H54 (cell line): ENCODE results near the gene SCN3A.
A peak's percentile ranks its signal among the peaks of the same experiment; 100 is the strongest.

Experiments used
- DNase-seq: peaks from one replicate; pipeline ENCODE4 v3.0.0; 2011; ENCODE audit warnings: low spot score, mixed read lengths; ENCODE audit not compliant: insufficient read length
- FAIRE-seq: peaks from 3 replicates; lab custom pipeline; 2011; peaks lifted over from hg19 to GRCh38; lab: Jason Lieb, UNC
- POLR2A ChIP-seq: IDR thresholded peaks from 2 replicates; pipeline ENCODE4 v1.6.1; 2011; ENCODE audit warnings: low read depth, mild to moderate bottlenecking, low read length

SCN3A gene

DNA sequence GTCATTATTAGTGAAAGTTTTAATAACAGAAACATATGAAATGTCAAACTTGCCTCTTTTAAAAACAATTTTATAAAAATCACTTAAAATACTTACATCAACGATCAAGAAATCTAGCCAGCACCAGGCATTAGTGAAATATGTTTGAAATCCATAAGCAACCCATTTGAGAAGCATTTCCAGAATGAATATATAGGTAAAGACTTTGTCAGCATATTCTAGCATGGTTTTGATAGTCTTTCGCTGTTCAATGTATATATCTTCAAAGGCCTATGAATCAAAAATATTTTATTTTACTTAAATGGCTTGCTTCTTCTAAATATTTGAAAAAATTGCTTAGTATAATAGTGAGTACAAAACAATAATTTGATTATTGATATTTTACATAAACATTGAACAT, 91.1 kb downstream of the SCN3A start:
- FAIRE-seq (no peak), DNase-seq (no peak)
- TF ChIP-seq POLR2A, result no peak

DNA sequence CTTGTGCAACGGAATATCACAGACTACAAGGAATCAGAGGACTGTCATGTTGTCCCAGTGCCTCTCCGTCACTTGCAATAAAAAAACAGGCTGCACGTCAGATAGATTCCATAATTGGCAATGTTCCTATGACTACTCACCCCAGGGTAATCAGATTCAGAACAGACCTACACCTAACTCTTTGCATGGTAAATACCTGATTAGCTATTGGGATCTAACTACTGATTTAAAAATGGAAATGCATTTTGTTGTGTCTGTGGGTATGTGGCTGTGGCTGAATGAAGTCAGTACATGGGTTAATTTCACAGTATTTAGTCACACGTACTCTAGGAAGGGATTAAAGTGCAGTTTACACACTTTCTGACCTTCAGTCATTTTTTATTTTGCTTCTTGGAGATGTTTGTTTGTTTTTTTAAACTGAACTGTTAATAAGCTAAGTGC, 91.7 kb downstream of the SCN3A start:
- DNase-seq, result no peak
- FAIRE-seq, result no peak
- TF ChIP-seq POLR2A, result no peak

DNA sequence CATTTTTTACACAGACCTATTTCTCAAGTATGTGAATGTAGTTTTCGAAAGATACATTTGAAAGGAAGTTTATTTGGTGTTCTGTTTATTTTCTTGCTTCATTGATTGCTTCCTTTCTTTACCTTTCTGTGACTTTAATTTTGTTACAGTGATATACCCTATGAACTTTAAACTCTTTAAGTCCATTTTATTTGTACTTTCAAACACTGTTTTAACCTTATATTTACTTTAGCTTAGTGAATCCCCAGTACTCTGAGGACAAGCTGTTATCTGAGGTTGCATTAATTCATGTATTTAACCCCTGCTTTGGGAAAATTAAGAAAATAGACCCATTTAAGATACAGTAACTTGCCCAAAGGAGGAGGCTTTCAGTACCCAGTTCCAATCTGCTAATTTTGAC, 93.5 kb downstream of the SCN3A start:
- DNase-seq (no peak), FAIRE-seq (no peak)
- TF ChIP-seq POLR2A, result no peak

DNA sequence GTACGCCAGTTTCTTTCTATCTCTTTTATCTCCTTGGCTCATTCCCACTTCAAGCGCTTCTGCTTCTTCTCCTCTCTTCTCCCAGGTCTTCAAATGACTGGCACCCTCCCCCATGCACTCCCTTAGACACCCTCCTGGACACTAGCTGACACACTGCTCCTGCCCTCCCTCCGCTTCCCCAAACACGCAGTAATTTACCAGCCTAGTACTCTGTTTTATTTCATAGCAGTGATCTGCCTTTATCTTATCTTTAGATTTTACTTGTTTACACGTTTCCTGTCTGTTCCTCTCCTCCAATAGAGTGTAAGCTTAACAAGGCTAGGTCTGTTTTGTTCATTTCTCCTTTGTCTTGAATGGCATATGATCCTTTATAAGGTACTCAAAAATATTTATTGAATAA, 93.9 kb downstream of the SCN3A start:
- no peak for FAIRE-seq

DNA sequence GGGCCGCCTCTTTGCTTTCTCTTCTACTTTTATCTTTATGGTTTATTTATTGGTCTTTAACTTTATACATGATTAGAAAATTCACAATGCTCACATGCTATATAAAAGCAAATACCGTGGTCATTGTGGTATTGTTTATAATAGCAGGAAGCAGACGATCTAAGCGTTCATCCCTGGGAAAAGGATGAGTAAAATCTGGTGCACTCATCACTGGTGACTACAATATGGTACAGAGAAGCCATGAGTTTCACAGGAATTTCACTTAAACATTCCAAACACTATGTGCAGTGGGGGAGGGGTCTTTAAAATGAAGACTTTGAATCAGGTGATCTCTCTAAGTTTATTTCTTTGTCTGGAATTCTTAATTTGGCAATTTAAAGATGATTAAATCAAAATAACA, 97.9 kb downstream of the SCN3A start:
- no peak for FAIRE-seq
- DNase-seq, result peak; percentile 1
- no peak for TF ChIP-seq POLR2A

More for the DNA sequence above, 93.9 kb downstream of the SCN3A start:
- no peak for DNase-seq
- TF ChIP-seq POLR2A, result no peak

DNA sequence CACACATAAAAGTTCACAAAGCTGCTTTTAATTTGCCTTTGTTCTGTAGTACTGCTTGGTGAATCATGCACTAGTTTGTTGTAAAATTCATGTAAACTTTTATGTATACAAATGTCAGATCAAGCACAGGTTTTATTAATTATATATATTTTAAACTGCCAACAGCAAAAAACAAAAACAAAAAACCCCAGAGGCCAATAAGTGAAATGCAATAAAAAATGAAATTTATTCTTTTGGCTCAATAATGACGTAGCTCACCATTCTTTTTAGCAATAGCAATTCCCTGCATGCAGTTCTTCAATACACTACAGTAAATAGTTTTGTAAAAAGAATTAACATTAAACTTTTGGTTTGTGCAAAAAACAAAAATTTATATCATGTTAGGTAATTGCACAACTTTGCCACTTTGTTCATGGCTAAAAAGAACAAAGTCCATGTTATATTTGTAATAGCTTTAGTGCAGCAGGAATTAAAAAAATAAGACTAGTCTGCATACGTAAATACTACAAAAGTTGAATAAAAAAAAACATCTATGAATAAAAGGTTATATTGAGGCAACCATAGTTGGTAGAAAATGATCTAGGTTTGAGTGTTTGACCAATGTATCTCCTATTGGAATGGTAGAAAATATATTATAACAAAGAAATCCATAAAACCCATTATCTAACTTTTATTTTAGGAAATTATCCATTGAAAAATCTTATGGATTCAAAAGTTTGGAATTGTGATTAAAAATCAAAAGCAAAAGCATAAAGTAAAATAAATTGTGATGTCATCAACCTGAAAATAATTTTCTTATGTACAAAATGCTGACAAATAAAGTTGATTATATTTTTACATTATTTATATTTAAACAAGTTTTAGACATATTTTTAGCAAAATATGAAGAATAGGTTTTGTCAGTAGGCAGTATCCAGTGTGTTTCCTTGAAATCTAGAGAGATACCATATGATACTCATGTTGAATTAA, 115.6 kb downstream of the SCN3A start:
- DNase-seq, result no peak
- FAIRE-seq, result no peak
- TF ChIP-seq POLR2A, result no peak

DNA sequence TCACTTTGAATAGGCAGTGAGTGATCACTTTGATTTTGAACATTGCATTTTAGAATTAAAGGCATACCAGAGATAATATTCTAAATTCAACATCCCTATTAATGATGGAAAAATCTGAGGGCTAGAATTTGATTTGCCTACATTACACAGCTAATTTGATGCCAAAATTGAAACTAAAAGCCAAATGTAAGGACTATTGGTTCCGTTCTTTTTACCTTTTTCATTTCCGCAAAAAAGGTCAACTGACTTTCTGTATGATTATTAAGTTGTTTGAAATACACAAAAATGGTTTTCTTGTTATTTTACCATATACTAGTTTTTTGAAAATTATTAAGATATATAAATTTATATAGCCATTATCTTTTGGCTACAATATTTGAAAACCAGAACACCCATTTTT, 117.5 kb downstream of the SCN3A start:
- TF ChIP-seq POLR2A, result no peak
- FAIRE-seq (no peak), DNase-seq (no peak)

DNA sequence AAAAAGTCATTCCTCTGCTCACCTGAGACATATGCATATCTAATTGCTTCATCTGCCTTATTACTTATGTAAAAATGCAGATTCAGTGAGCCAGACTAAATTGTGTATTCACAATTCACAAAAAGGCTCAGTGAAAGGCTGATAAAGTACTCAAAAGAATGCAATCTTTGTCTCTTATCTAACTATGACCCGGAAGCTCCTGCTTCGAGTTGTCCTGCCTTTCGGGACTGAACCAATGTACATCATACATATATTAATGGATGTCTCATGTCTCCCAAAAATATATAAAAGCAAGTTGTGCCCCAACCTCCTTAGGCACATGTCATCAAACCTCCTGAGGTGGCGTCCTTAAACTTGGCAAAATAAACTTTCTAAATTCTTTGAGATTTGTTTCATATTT, 120.5 kb downstream of the SCN3A start:
- no peak for DNase-seq
- FAIRE-seq, result no peak
- TF ChIP-seq POLR2A, result no peak

DNA sequence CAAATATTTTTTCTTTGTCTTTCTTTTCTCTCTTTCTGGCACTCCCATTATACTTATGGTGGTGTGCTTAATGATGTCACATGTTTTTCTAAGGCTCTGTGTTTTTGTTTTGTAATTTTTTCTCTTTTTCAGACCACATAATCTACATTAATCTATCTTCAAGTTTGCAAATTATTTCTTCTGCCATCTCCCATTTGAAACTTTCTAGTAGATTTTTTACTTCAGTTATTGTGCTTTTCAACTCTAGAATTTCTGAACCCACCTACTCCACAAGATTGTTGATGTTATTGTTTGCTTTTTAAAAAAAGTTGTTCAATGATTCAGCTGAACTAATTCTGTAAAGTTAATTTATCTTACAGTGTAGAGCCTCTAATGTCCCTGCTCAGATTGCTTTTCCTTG, 121.4 kb downstream of the SCN3A start:
- no peak for TF ChIP-seq POLR2A
- DNase-seq, result no peak
- no peak for FAIRE-seq

DNA sequence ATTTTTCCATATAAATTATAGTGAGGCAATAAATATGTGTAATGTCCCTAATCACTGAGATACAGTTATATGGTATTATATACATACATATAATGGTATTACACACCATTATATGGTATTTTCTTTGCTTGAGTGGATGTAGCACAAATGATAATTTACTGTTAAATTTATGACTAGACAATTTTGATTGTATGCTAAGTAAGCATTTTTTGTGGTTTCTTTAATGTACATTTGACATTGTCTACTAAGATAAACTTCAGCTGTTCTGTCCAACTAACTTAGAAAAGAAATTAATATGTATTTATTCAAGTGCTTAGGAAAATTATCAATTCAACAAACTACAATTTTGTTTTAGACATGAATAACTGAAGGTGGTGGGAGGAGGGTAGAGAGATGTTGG, 122.6 kb downstream of the SCN3A start:
- TF ChIP-seq POLR2A, result no peak
- no peak for FAIRE-seq
- DNase-seq, result no peak

DNA sequence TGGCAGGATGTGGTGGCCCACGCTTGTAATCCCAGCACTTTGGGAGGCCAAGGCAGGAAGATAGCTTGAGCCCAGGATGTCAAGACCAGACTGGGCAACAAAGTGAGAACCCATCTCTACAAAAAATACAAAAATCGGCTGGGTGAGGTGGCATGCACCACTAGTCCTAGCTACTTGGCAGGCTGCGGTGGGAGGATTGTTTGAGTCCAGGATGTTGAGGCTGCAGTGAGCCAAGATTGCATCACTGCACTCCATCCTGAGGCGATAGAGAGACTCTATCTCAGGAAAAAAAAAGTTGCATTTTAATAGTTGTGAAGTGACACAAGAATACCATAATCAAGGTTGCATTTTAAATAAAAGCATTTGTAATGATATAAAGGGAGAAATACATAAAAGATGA, 124.4 kb downstream of the SCN3A start:
- no peak for TF ChIP-seq POLR2A
- no peak for FAIRE-seq
- no peak for DNase-seq

DNA sequence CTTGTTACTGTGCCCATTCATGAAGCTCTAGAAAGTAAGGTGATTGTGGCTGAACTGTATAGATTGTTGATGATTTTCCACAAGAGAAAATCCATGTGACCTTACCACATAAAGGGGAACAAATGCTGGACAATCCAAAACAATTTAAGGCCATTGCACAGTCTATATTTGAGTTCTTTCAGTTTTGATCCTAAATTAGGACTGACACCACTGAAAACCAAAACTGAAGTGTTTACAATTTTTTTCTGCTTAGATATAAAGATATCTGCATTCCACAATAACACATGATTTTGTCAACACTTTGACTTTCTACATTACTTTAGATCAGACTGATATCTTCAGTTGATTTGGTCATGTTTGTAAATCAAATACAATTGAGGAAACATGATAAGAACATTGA, 124.9 kb downstream of the SCN3A start:
- TF ChIP-seq POLR2A, result no peak
- FAIRE-seq (no peak), DNase-seq (no peak)

DNA sequence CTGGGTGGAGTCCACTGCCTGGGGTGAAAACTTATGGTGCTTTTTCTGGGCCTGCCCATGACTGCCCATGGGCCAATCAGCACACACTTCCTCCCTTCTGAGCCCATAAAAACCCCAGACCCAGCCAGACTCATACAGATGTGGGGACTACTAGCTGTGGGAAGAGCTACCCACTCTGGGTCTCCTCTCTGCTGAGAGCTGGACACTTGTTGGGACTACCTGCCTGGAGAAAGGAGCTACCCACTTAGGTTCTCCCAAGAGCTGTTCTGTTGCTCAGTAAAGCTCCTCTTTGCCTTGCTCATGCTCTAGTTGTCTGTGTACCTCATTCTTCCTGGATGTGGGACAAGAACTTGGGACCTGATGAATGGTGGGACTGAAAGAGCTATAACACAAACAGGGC, 129.0 kb downstream of the SCN3A start:
- FAIRE-seq, result no peak
- no peak for TF ChIP-seq POLR2A
- no peak for DNase-seq

DNA sequence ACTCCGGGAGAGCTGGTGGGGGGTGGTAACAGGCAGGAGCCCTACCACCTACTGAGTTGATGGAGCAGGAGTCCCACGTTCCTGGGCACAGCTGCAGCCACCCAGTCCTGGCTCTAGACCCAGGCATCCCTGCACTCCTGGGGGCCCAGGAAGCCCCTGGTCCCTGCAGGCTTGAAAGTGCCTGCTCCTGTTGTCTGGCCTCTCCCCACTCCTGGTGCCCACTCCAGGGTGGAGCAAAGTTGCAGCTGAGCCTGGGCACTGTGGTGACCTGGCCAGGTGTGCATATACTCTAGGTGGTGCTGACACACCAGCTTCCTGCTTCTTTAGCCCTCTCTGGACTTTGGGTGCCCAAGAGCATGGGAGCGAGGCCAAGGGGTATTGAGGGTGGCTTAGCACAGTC, 129.5 kb downstream of the SCN3A start:
- DNase-seq (no peak), FAIRE-seq (no peak)
- TF ChIP-seq POLR2A, result no peak

DNA sequence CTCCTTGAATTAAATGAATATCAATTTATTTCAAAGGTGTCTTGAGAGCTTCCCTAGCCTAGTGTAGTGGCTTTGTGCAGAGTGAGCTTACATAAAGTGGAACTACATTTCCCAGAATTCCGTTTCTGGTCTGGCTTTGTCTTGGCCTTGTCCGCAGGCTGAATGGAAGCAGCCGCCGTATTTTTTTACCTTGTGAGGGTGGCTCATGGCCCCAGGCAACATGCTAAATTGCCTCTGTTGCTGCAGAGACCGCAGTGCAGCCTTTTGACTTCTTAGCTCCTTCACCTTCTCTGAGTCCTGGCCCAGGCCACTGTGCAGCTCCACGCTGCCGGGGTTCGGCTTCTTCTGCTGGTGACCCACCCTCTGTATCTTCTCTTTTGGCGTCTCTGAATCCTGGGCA, 133.8 kb downstream of the SCN3A start:
- DNase-seq (no peak), FAIRE-seq (no peak)
- TF ChIP-seq POLR2A, result no peak
